ENCODE measurements around the gene KCNQ1.

DNA sequence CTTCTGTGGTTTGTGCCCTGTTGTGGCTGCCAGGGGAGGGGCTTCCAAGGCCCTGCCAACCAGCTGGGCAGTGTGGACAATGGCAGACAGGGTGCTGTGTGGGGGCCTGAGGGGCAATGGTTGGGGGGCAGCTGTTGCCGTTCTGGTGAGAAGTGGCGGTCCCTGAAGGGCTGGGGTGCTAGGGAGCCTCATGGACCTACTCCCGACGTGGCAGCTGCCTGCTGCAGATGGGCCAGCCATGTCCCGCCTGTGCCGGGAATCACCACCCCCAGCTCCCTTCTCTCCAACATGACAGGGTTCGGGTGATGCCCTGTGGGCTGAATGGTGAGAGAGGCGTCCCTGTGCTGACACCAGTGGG lies 74.2 kb downstream of the KCNQ1 start:
- TF ChIP-seq ARNTL (CRISPR knock-in tag; IDR thresholded peaks at IDR 0.05; ENCODE audit: borderline replicate concordance, low read depth) (no peak), TOX (CRISPR knock-in tag; IDR thresholded peaks at IDR 0.05; ENCODE audit: borderline replicate concordance) (no peak), RARB (CRISPR knock-in tag; IDR thresholded peaks at IDR 0.05) (no peak), ESRRG (CRISPR knock-in tag; IDR thresholded peaks at IDR 0.05) (no peak), ISL1 (CRISPR knock-in tag; IDR thresholded peaks at IDR 0.05) (no peak), ZFP3 (CRISPR knock-in tag; IDR thresholded peaks at IDR 0.05) (no peak), GLIS3 (CRISPR knock-in tag; IDR thresholded peaks at IDR 0.05) (no peak), PPARA (CRISPR knock-in tag; IDR thresholded peaks at IDR 0.05; ENCODE audit: borderline replicate concordance) (no peak)
- TF ChIP-seq, protein P1, sequence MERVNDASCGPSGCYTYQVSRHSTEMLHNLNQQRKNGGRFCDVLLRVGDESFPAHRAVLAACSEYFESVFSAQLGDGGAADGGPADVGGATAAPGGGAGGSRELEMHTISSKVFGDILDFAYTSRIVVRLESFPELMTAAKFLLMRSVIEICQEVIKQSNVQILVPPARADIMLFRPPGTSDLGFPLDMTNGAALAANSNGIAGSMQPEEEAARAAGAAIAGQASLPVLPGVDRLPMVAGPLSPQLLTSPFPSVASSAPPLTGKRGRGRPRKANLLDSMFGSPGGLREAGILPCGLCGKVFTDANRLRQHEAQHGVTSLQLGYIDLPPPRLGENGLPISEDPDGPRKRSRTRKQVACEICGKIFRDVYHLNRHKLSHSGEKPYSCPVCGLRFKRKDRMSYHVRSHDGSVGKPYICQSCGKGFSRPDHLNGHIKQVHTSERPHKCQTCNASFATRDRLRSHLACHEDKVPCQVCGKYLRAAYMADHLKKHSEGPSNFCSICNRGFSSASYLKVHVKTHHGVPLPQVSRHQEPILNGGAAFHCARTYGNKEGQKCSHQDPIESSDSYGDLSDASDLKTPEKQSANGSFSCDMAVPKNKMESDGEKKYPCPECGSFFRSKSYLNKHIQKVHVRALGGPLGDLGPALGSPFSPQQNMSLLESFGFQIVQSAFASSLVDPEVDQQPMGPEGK (CRISPR knock-in tag; IDR thresholded peaks at IDR 0.05; ENCODE audit: borderline replicate concordance), result no peak
- TF ChIP-seq, protein P2, sequence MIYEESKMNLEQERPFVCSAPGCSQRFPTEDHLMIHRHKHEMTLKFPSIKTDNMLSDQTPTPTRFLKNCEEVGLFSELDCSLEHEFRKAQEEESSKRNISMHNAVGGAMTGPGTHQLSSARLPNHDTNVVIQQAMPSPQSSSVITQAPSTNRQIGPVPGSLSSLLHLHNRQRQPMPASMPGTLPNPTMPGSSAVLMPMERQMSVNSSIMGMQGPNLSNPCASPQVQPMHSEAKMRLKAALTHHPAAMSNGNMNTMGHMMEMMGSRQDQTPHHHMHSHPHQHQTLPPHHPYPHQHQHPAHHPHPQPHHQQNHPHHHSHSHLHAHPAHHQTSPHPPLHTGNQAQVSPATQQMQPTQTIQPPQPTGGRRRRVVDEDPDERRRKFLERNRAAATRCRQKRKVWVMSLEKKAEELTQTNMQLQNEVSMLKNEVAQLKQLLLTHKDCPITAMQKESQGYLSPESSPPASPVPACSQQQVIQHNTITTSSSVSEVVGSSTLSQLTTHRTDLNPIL (CRISPR knock-in tag; IDR thresholded peaks at IDR 0.05; ENCODE audit: low read depth), result no peak
- TF ChIP-seq, protein P3, sequence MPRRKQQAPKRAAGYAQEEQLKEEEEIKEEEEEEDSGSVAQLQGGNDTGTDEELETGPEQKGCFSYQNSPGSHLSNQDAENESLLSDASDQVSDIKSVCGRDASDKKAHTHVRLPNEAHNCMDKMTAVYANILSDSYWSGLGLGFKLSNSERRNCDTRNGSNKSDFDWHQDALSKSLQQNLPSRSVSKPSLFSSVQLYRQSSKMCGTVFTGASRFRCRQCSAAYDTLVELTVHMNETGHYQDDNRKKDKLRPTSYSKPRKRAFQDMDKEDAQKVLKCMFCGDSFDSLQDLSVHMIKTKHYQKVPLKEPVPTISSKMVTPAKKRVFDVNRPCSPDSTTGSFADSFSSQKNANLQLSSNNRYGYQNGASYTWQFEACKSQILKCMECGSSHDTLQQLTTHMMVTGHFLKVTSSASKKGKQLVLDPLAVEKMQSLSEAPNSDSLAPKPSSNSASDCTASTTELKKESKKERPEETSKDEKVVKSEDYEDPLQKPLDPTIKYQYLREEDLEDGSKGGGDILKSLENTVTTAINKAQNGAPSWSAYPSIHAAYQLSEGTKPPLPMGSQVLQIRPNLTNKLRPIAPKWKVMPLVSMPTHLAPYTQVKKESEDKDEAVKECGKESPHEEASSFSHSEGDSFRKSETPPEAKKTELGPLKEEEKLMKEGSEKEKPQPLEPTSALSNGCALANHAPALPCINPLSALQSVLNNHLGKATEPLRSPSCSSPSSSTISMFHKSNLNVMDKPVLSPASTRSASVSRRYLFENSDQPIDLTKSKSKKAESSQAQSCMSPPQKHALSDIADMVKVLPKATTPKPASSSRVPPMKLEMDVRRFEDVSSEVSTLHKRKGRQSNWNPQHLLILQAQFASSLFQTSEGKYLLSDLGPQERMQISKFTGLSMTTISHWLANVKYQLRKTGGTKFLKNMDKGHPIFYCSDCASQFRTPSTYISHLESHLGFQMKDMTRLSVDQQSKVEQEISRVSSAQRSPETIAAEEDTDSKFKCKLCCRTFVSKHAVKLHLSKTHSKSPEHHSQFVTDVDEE (CRISPR knock-in tag; IDR thresholded peaks at IDR 0.05), result no peak

Measured in SK-N-SH treated with all-trans-retinoic acid at 6 μM for 48 hours (cell line).